Measurements from ENCODE around the gene DPY30.

Gene DPY30

GRCh38 chr2:32009516-32010256, 29.9 kb downstream of the DPY30 start:
- peak; percentile 66 for DNase-seq

- peak; percentile 66 for DNase-seq
Observed at GRCh38 chr2:32008805-32009515, 30.6 kb downstream of the DPY30 start.

- DNase-seq, result no peak
Observed at GRCh38 chr2:32007121-32007391, 32.5 kb downstream of the DPY30 start.

- DNase-seq, result no peak
Observed at GRCh38 chr2:32005371-32005976, 34.1 kb downstream of the DPY30 start.

GRCh38 chr2:32003791-32004190, 35.8 kb downstream of the DPY30 start:
- DNase-seq, result no peak

- DNase-seq, result no peak
Observed at GRCh38 chr2:32002406-32002805, 37.2 kb downstream of the DPY30 start.

- DNase-seq, result no peak
Observed at GRCh38 chr2:31999438-31999837, 40.2 kb downstream of the DPY30 start.

GRCh38 chr2:31998731-31999383, 40.7 kb downstream of the DPY30 start:
- peak; percentile 78 for DNase-seq

- peak; percentile 28 for DNase-seq
Observed at GRCh38 chr2:31997653-31998052, 42.0 kb downstream of the DPY30 start.

- no peak for DNase-seq
Observed at GRCh38 chr2:31996571-31997150, 42.9 kb downstream of the DPY30 start.

GRCh38 chr2:31992934-31993333, 46.7 kb downstream of the DPY30 start:
- DNase-seq, result no peak

- DNase-seq, result no peak
Observed at GRCh38 chr2:31992025-31992579, 47.5 kb downstream of the DPY30 start.

- no peak for DNase-seq
Observed at GRCh38 chr2:31989946-31990345, 49.7 kb downstream of the DPY30 start.

- DNase-seq, result peak; percentile 53
Observed at GRCh38 chr2:31987454-31988220, 52.0 kb downstream of the DPY30 start.

GRCh38 chr2:31986906-31987305, 52.7 kb downstream of the DPY30 start:
- DNase-seq, result no peak

GRCh38 chr2:31983762-31984467, 55.7 kb downstream of the DPY30 start:
- DNase-seq, result no peak

- peak; percentile 88 for DNase-seq
Observed at GRCh38 chr2:31980674-31981356, 58.8 kb downstream of the DPY30 start.

GRCh38 chr2:31979956-31980355, 59.6 kb downstream of the DPY30 start:
- no peak for DNase-seq

GRCh38 chr2:31979018-31979417, 60.6 kb downstream of the DPY30 start:
- DNase-seq, result peak; percentile 22

GRCh38 chr2:31978436-31978835, 61.2 kb downstream of the DPY30 start:
- no peak for DNase-seq
